ENCODE results near the gene GIGYF1. TPM values are rescaled to one million over a fixed set of nuclear protein-coding genes. Genes with fewer than 3 reads are reported as not detected.

The GIGYF1 gene
- total and polyA plus RNA-seq, 2 of the 13 experiments (the other 11 are each of a cell fraction or from before 2014, with no cell fraction given), result 7.6 to 16.1 TPM

- TF ChIP-seq, protein P1, sequence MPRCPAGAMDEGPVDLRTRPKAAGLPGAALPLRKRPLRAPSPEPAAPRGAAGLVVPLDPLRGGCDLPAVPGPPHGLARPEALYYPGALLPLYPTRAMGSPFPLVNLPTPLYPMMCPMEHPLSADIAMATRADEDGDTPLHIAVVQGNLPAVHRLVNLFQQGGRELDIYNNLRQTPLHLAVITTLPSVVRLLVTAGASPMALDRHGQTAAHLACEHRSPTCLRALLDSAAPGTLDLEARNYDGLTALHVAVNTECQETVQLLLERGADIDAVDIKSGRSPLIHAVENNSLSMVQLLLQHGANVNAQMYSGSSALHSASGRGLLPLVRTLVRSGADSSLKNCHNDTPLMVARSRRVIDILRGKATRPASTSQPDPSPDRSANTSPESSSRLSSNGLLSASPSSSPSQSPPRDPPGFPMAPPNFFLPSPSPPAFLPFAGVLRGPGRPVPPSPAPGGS (CRISPR knock-in tag; IDR thresholded peaks at IDR 0.05), result no peak
- no peak for TF ChIP-seq ZNF615 (CRISPR knock-in tag; IDR thresholded peaks at IDR 0.05; ENCODE audit: borderline replicate concordance)
- TF ChIP-seq CBFB (CRISPR knock-in tag; IDR thresholded peaks at IDR 0.05), result no peak
- TF ChIP-seq ZMAT5 (CRISPR knock-in tag; IDR thresholded peaks at IDR 0.05; ENCODE audit: borderline replicate concordance, low read depth), result no peak
- no peak for TF ChIP-seq ZEB1 (IDR thresholded peaks at IDR 0.05; ENCODE audit: insufficient replicate concordance, low read depth)
- TF ChIP-seq ZNF572 (CRISPR knock-in tag; IDR thresholded peaks at IDR 0.05), result no peak
- TF ChIP-seq, protein P2, sequence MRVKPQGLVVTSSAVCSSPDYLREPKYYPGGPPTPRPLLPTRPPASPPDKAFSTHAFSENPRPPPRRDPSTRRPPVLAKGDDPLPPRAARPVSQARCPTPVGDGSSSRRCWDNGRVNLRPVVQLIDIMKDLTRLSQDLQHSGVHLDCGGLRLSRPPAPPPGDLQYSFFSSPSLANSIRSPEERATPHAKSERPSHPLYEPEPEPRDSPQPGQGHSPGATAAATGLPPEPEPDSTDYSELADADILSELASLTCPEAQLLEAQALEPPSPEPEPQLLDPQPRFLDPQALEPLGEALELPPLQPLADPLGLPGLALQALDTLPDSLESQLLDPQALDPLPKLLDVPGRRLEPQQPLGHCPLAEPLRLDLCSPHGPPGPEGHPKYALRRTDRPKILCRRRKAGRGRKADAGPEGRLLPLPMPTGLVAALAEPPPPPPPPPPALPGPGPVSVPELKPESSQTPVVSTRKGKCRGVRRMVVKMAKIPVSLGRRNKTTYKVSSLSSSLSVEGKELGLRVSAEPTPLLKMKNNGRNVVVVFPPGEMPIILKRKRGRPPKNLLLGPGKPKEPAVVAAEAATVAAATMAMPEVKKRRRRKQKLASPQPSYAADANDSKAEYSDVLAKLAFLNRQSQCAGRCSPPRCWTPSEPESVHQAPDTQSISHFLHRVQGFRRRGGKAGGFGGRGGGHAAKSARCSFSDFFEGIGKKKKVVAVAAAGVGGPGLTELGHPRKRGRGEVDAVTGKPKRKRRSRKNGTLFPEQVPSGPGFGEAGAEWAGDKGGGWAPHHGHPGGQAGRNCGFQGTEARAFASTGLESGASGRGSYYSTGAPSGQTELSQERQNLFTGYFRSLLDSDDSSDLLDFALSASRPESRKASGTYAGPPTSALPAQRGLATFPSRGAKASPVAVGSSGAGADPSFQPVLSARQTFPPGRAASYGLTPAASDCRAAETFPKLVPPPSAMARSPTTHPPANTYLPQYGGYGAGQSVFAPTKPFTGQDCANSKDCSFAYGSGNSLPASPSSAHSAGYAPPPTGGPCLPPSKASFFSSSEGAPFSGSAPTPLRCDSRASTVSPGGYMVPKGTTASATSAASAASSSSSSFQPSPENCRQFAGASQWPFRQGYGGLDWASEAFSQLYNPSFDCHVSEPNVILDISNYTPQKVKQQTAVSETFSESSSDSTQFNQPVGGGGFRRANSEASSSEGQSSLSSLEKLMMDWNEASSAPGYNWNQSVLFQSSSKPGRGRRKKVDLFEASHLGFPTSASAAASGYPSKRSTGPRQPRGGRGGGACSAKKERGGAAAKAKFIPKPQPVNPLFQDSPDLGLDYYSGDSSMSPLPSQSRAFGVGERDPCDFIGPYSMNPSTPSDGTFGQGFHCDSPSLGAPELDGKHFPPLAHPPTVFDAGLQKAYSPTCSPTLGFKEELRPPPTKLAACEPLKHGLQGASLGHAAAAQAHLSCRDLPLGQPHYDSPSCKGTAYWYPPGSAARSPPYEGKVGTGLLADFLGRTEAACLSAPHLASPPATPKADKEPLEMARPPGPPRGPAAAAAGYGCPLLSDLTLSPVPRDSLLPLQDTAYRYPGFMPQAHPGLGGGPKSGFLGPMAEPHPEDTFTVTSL (CRISPR knock-in tag; IDR thresholded peaks at IDR 0.05; ENCODE audit: borderline replicate concordance), result peak; percentile 49; the same call in 1 of the 2 replicates
- peak; percentile 16; the same call in 1 of the 2 replicates for TF ChIP-seq ZNF263 (CRISPR knock-in tag; IDR thresholded peaks at IDR 0.05)
- TF ChIP-seq, protein P3, sequence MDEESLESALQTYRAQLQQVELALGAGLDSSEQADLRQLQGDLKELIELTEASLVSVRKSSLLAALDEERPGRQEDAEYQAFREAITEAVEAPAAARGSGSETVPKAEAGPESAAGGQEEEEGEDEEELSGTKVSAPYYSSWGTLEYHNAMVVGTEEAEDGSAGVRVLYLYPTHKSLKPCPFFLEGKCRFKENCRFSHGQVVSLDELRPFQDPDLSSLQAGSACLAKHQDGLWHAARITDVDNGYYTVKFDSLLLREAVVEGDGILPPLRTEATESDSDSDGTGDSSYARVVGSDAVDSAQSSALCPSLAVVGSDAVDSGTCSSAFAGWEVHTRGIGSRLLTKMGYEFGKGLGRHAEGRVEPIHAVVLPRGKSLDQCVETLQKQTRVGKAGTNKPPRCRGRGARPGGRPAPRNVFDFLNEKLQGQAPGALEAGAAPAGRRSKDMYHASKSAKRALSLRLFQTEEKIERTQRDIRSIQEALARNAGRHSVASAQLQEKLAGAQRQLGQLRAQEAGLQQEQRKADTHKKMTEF (CRISPR knock-in tag; IDR thresholded peaks at IDR 0.05), result no peak
- peak; percentile 61; the same call in 1 of the 2 replicates for TF ChIP-seq FOXP4 (CRISPR knock-in tag; IDR thresholded peaks at IDR 0.05)
- no peak for TF ChIP-seq YEATS2 (CRISPR knock-in tag; IDR thresholded peaks at IDR 0.05; ENCODE audit: borderline replicate concordance)
- TF ChIP-seq MLLT10 (CRISPR knock-in tag; IDR thresholded peaks at IDR 0.05), result no peak
These were observed 26.8 kb upstream of the GIGYF1 start (continued) for GRCh38 chr7:100720671-100721504.

Measured in HepG2 (cell line).